Measurements from ENCODE around the gene GAS2L2. TPM values are rescaled to one million over a fixed set of nuclear protein-coding genes. Genes with fewer than 3 reads are reported as not detected.

The GAS2L2 gene
- total and polyA plus RNA-seq, 4 donors: not detected

GRCh38 chr17:35766903-35767510 is 14.0 kb upstream of the GAS2L2 start:
- Histone ChIP-seq H3K36me3 (ENCODE audit: control insufficient read depth in 4 of 4, insufficient read depth in 3 of 4, low read depth in 1 of 4, low read length in 3 of 4) (no peaks in the 10 kb centered on the region), H3K4me3 (ENCODE audit: low read depth in 1 of 3, low read length in 3 of 3) (no peak overlapping the region), H3K9ac (ENCODE audit: low read depth in 1 of 2, low read length in 2 of 2) (no peak overlapping the region), H3K9me3 (ENCODE audit: control insufficient read depth in 4 of 4, low read length in 3 of 4) (no peaks in the 10 kb centered on the region), H3K27me3 (ENCODE audit: control insufficient read depth in 4 of 4, insufficient read depth in 4 of 4, low read length in 3 of 4) (no peaks in the 10 kb centered on the region), H3K27ac (ENCODE audit: low read depth in 1 of 2, low read length in 2 of 2) (no peak overlapping the region), H3K4me1 (ENCODE audit: control insufficient read depth in 4 of 4, insufficient read depth in 4 of 4, low read length in 3 of 4) (peaks cover 2 to 12% (median 6%) of the 10 kb centered on the region in 4 donors)
- no peak for TF ChIP-seq EGR1 (IDR thresholded peaks at IDR 0.05; ENCODE audit: low read depth in 2 of 2)
- no peak for TF ChIP-seq RXRA (IDR thresholded peaks at IDR 0.05)
- TF ChIP-seq RAD21 (IDR thresholded peaks at IDR 0.05): peak; percentile 84 to 88
- peak; percentile 62 for TF ChIP-seq CTCF (IDR thresholded peaks at IDR 0.05; ENCODE audit: low read depth, low read length, missing input control)
- no peak for TF ChIP-seq REST (IDR thresholded peaks at IDR 0.05)
- no peak for TF ChIP-seq MAX (IDR thresholded peaks at IDR 0.05)
- WGBS: 36% methylated on average over 7 of the region's 7 CpGs
- no peak for DNase-seq (ENCODE audit: low spot score)

GRCh38 chr17:35766489-35766877 is 13.4 kb upstream of the GAS2L2 start:
- no peak overlapping the region for H3K4me3 ChIP-seq (ENCODE audit: low read depth in 1 of 3, low read length in 3 of 3)
- no peaks in the 10 kb centered on the region for H3K27me3 ChIP-seq (ENCODE audit: control insufficient read depth in 4 of 4, insufficient read depth in 4 of 4, low read length in 3 of 4)
- H3K36me3 ChIP-seq (ENCODE audit: control insufficient read depth in 4 of 4, insufficient read depth in 3 of 4, low read depth in 1 of 4, low read length in 3 of 4): no peaks in the 10 kb centered on the region
- no peak overlapping the region for H3K9ac ChIP-seq (ENCODE audit: low read depth in 1 of 2, low read length in 2 of 2)
- H3K4me1 ChIP-seq (ENCODE audit: control insufficient read depth in 4 of 4, insufficient read depth in 4 of 4, low read length in 3 of 4): peaks cover 2 to 12% (median 6%) of the 10 kb centered on the region in 4 donors
- H3K9me3 ChIP-seq (ENCODE audit: control insufficient read depth in 4 of 4, low read length in 3 of 4): no peaks in the 10 kb centered on the region
- no peak overlapping the region for H3K27ac ChIP-seq (ENCODE audit: low read depth in 1 of 2, low read length in 2 of 2)
- DNase-seq (ENCODE audit: low spot score): no peak
- 87% methylated on average over 24 of the region's 24 CpGs for WGBS
- TF ChIP-seq YY1 (IDR thresholded peaks at IDR 0.05) (no peak), SP1 (IDR thresholded peaks at IDR 0.05) (no peak), TAF1 (conservative IDR thresholded peaks at IDR 0.05) (no peak), RAD21 (IDR thresholded peaks at IDR 0.05) (no peak), REST (IDR thresholded peaks at IDR 0.05) (no peak), HNF4A (conservative IDR thresholded peaks at IDR 0.05) (no peak), CTCF (IDR thresholded peaks at IDR 0.05; ENCODE audit: low read depth, low read length, missing input control) (no peak), MAX (IDR thresholded peaks at IDR 0.05) (no peak), JUND (IDR thresholded peaks at IDR 0.05) (no peak), FOXA2 (IDR thresholded peaks at IDR 0.05) (no peak), FOXA1 (IDR thresholded peaks at IDR 0.05) (no peak), RXRA (IDR thresholded peaks at IDR 0.05) (no peak)
